HL-60 (cell line): ENCODE data around the gene PAPPA.

Source experiments
- GABPA ChIP-seq: IDR thresholded peaks from 2 replicates; pipeline ENCODE4 v1.6.1; 2012; ENCODE audit warnings: low read depth
- POLR2AphosphoS5 ChIP-seq: IDR thresholded peaks from 2 replicates; pipeline ENCODE4 v1.6.1; 2012; ENCODE audit warnings: low read depth
- TF ChIP-seq, protein P1 (sequence below): IDR thresholded peaks from one replicate; pipeline ENCODE4 v1.5.1; 2011; ENCODE audit warnings: low read length, control low read depth, inconsistent platforms; ENCODE audit not compliant: insufficient read depth

DNA sequence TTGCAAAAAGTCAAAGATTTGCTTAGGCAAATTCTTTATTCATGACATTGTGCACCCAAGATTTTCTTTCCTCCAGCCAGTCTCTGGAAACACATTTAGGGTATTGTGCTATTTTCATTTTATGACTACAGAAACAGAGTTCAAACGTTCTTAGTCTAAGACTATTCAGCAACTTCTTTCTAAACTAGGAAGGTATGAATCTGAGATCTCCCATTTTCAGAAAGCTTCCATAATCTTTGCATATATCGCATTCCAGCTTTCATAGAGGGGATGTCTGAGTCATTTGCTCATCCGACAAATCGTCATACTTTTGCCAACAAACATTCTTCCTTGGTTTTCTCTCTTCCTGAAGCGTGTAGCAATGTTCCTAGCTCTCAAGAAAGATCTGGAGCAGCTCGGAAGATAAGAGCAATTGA lies 1.6 kb upstream of the PAPPA start:
- TF ChIP-seq, protein P1, sequence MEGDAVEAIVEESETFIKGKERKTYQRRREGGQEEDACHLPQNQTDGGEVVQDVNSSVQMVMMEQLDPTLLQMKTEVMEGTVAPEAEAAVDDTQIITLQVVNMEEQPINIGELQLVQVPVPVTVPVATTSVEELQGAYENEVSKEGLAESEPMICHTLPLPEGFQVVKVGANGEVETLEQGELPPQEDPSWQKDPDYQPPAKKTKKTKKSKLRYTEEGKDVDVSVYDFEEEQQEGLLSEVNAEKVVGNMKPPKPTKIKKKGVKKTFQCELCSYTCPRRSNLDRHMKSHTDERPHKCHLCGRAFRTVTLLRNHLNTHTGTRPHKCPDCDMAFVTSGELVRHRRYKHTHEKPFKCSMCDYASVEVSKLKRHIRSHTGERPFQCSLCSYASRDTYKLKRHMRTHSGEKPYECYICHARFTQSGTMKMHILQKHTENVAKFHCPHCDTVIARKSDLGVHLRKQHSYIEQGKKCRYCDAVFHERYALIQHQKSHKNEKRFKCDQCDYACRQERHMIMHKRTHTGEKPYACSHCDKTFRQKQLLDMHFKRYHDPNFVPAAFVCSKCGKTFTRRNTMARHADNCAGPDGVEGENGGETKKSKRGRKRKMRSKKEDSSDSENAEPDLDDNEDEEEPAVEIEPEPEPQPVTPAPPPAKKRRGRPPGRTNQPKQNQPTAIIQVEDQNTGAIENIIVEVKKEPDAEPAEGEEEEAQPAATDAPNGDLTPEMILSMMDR, result no peak
- TF ChIP-seq POLR2AphosphoS5 (no peak), GABPA (no peak)
